ENCODE results near the gene BMP7. TPM values are rescaled to one million over a fixed set of nuclear protein-coding genes. Genes with fewer than 3 reads are reported as not detected.

BMP7 gene
- total and polyA plus RNA-seq, 2 of the 13 experiments (the other 11 are each of a cell fraction or from before 2014, with no cell fraction given), result not detected

- TF ChIP-seq KDM5B (CRISPR knock-in tag; IDR thresholded peaks at IDR 0.05; ENCODE audit: borderline replicate concordance), result peak; percentile 59; the same call in 1 of the 2 replicates
- TF ChIP-seq MXI1 (IDR thresholded peaks at IDR 0.05; ENCODE audit: borderline replicate concordance, low read depth, low read length), result no peak
- peak; percentile 63; the same call in 1 of the 2 replicates for TF ChIP-seq SIX4 (CRISPR knock-in tag; IDR thresholded peaks at IDR 0.05)
- no peak for TF ChIP-seq ZNF530 (CRISPR knock-in tag; IDR thresholded peaks at IDR 0.05; ENCODE audit: low read depth)
- no peak for TF ChIP-seq HNF1A (IDR thresholded peaks at IDR 0.05; ENCODE audit: low read depth)
- TF ChIP-seq HNF1A (CRISPR knock-in tag; IDR thresholded peaks at IDR 0.05; ENCODE audit: borderline replicate concordance), result peak; percentile 49; the same call in 1 of the 2 replicates
- TF ChIP-seq IKZF4 (CRISPR knock-in tag; IDR thresholded peaks at IDR 0.05; ENCODE audit: borderline replicate concordance, low read depth, not compliant biosample characterization), result no peak
- TF ChIP-seq ZNF577 (CRISPR knock-in tag; IDR thresholded peaks at IDR 0.05; ENCODE audit: borderline replicate concordance, low read depth), result no peak
- TF ChIP-seq MTF2 (CRISPR knock-in tag; IDR thresholded peaks at IDR 0.05; ENCODE audit: borderline replicate concordance), result no peak; the same call in 1 of the 2 replicates
- no peak for TF ChIP-seq SP1 (IDR thresholded peaks at IDR 0.05)
- TF ChIP-seq SP1 (CRISPR knock-in tag; IDR thresholded peaks at IDR 0.05), result no peak
- no peak for TF ChIP-seq SCMH1 (CRISPR knock-in tag; IDR thresholded peaks at IDR 0.05; ENCODE audit: borderline replicate concordance)
- TF ChIP-seq SP140L (CRISPR knock-in tag; IDR thresholded peaks at IDR 0.05; ENCODE audit: borderline replicate concordance), result no peak
- no peak for TF ChIP-seq FOSL1 (CRISPR knock-in tag; IDR thresholded peaks at IDR 0.05; ENCODE audit: borderline replicate concordance)
- no peak for TF ChIP-seq ARNTL (CRISPR knock-in tag; IDR thresholded peaks at IDR 0.05)
- TF ChIP-seq POLR2AphosphoS2 (IDR thresholded peaks at IDR 0.05; ENCODE audit: low read depth, low read length), result no peak
- no peak for TF ChIP-seq TFE3 (CRISPR knock-in tag; IDR thresholded peaks at IDR 0.05)
- peak; percentile 69 for TF ChIP-seq KDM2A (CRISPR knock-in tag; IDR thresholded peaks at IDR 0.05; ENCODE audit: borderline replicate concordance, low read depth)
- TF ChIP-seq ZZZ3 (CRISPR knock-in tag; IDR thresholded peaks at IDR 0.05; ENCODE audit: borderline replicate concordance), result no peak
- TF ChIP-seq NCOA1 (CRISPR knock-in tag; IDR thresholded peaks at IDR 0.05), result no peak
- TF ChIP-seq ZNF768 (CRISPR knock-in tag; IDR thresholded peaks at IDR 0.05), result peak; percentile 26; the same call in 1 of the 2 replicates
- no peak for TF ChIP-seq HIC2 (CRISPR knock-in tag; IDR thresholded peaks at IDR 0.05; ENCODE audit: low read depth)
Observed at GRCh38 chr20:57263801-57264792, 2.3 kb downstream of the BMP7 start (continued).
